ENCODE data around the gene SIAH3.

The SIAH3 gene

DNA sequence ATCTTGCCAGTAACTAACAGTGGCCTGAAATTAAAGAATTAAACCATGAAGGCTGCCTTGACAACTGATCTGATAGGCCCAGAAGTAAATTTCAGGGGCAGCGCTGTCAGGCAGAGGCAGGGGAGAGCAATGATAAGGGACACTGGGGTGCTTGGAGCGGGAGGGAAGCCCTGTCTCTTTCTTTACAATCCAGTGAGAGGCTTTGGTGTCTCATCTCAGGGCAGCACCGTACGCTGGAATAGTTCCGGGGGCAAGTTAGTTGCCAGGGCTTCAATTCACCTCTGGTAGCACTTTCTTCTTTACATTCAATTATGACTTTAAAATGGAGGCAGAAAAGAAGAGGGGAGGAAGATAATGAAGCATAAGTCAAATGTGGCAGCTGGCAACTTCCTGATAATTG, 74.8 kb downstream of the SIAH3 start:
- TF ChIP-seq, protein P1, sequence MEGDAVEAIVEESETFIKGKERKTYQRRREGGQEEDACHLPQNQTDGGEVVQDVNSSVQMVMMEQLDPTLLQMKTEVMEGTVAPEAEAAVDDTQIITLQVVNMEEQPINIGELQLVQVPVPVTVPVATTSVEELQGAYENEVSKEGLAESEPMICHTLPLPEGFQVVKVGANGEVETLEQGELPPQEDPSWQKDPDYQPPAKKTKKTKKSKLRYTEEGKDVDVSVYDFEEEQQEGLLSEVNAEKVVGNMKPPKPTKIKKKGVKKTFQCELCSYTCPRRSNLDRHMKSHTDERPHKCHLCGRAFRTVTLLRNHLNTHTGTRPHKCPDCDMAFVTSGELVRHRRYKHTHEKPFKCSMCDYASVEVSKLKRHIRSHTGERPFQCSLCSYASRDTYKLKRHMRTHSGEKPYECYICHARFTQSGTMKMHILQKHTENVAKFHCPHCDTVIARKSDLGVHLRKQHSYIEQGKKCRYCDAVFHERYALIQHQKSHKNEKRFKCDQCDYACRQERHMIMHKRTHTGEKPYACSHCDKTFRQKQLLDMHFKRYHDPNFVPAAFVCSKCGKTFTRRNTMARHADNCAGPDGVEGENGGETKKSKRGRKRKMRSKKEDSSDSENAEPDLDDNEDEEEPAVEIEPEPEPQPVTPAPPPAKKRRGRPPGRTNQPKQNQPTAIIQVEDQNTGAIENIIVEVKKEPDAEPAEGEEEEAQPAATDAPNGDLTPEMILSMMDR (IDR thresholded peaks at IDR 0.05; ENCODE audit: low read length), result no peak
- TF ChIP-seq EZH2phosphoT487 (IDR thresholded peaks at IDR 0.05; ENCODE audit: low read length) (no peak), EZH2 (optimal IDR thresholded peaks at IDR 0.05; ENCODE audit: low read depth, low read length) (no peak)
- H3F3A ChIP-seq (ENCODE audit: insufficient read depth, low read length), result no peaks in the 10 kb centered on the region

DNA sequence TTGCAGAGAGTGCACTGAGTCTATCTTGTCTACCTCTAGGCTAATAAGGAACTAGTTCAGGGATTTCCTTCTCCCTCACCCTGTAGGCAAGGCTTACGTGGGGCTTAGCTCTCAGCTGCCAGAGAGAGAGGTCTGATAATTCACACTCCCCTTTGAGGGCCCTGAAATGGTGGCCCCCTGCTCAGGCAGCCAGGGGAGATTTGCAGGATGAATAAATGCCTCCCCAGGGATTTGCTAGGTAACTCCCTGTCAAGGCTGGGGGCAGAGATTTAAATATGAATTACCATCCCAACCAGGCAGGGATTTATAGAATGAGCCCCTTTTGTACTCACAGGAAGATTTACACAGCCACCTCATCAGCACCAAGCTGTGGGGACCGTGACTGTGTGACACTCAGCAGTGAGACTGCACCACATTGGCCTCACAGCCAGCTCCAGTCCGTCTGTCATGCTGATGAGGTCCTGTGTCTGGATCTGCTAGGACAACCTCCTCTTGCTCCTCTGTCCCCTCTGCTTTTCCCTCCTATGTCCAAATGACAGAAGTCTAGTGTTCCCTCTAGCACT, 76.1 kb downstream of the SIAH3 start:
- H3K36me3 ChIP-seq (replicated peaks; ENCODE audit: insufficient read depth, low read length), result no peaks in the 10 kb centered on the region
- TF ChIP-seq, protein P1 (IDR thresholded peaks at IDR 0.05; ENCODE audit: low read length), result no peak

More for the DNA sequence above, 74.8 kb downstream of the SIAH3 start:
- Histone ChIP-seq H3K4me1 (ENCODE audit: low read length) (no peaks in the 10 kb centered on the region), H3K4me2 (ENCODE audit: low read depth, low read length) (no peak overlapping the region), H2AFZ (ENCODE audit: low read length) (no peak overlapping the region), H3K79me2 (ENCODE audit: low read length) (no peaks in the 10 kb centered on the region), H3K9ac (ENCODE audit: low read length) (no peak overlapping the region), H3K4me3 (ENCODE audit: low read length) (no peak overlapping the region), H3K27ac (ENCODE audit: low read length) (no peak overlapping the region), H3K36me3 (replicated peaks; ENCODE audit: insufficient read depth, low read length) (no peaks in the 10 kb centered on the region), H4K20me1 (ENCODE audit: insufficient read depth, low read length) (no peaks in the 10 kb centered on the region), H3K27me3 (replicated peaks; ENCODE audit: insufficient read depth, low read length) (no peaks in the 10 kb centered on the region), H3K9me2 (replicated peaks; ENCODE audit: insufficient read depth, low read length) (no peaks in the 10 kb centered on the region), H3K9me3 (replicated peaks; ENCODE audit: insufficient read depth, low read length) (no peaks in the 10 kb centered on the region)
- DNase-seq, result no peak

DNA sequence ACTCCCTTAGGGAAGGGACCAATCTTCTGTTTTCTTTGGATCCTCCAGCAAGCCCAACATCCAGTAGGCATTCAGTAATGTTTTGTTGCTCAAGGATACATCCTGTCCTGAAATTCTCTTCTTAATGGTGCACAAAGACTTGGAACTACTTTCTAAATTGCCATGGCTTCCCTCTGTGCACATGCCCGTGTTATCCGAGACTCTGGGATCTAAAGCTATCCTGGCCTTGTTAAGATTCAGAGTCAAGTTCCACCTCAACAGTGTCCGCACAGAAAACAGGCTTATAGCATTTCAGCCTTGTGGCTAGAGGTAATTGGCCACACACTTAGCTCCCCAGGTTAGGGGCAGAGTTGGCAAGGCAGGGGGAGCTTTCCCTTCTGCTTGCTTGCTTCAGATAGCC, 77.6 kb downstream of the SIAH3 start:
- H4K20me1 ChIP-seq (ENCODE audit: insufficient read depth, low read length), result no peaks in the 10 kb centered on the region
- H3K9me3 ChIP-seq (replicated peaks; ENCODE audit: insufficient read depth, low read length), result no peaks in the 10 kb centered on the region
- TF ChIP-seq EZH2 (optimal IDR thresholded peaks at IDR 0.05; ENCODE audit: low read depth, low read length) (no peak), EZH2phosphoT487 (IDR thresholded peaks at IDR 0.05; ENCODE audit: low read length) (no peak)
- TF ChIP-seq, protein P1 (IDR thresholded peaks at IDR 0.05; ENCODE audit: low read length), result no peak
- no peaks in the 10 kb centered on the region for H3K36me3 ChIP-seq (replicated peaks; ENCODE audit: insufficient read depth, low read length)
- H3K9me2 ChIP-seq (replicated peaks; ENCODE audit: insufficient read depth, low read length), result no peaks in the 10 kb centered on the region
- H3K4me3 ChIP-seq (ENCODE audit: low read length), result no peak overlapping the region
- no peak overlapping the region for H3K27ac ChIP-seq (ENCODE audit: low read length)
- no peak overlapping the region for H2AFZ ChIP-seq (ENCODE audit: low read length)
- no peak for DNase-seq
- no peaks in the 10 kb centered on the region for H3K79me2 ChIP-seq (ENCODE audit: low read length)
- no peak overlapping the region for H3K9ac ChIP-seq (ENCODE audit: low read length)
- H3K4me1 ChIP-seq (ENCODE audit: low read length), result no peaks in the 10 kb centered on the region
- H3K4me2 ChIP-seq (ENCODE audit: low read depth, low read length), result no peak overlapping the region
- no peaks in the 10 kb centered on the region for H3F3A ChIP-seq (ENCODE audit: insufficient read depth, low read length)
- no peaks in the 10 kb centered on the region for H3K27me3 ChIP-seq (replicated peaks; ENCODE audit: insufficient read depth, low read length)

More for the DNA sequence above, 76.1 kb downstream of the SIAH3 start:
- H3K79me2 ChIP-seq (ENCODE audit: low read length), result no peaks in the 10 kb centered on the region
- no peak overlapping the region for H3K4me2 ChIP-seq (ENCODE audit: low read depth, low read length)
- no peak overlapping the region for H3K9ac ChIP-seq (ENCODE audit: low read length)
- no peak overlapping the region for H3K27ac ChIP-seq (ENCODE audit: low read length)
- H3F3A ChIP-seq (ENCODE audit: insufficient read depth, low read length), result no peaks in the 10 kb centered on the region
- no peaks in the 10 kb centered on the region for H3K27me3 ChIP-seq (replicated peaks; ENCODE audit: insufficient read depth, low read length)
- no peak for DNase-seq
- H4K20me1 ChIP-seq (ENCODE audit: insufficient read depth, low read length), result no peaks in the 10 kb centered on the region
- H3K9me2 ChIP-seq (replicated peaks; ENCODE audit: insufficient read depth, low read length), result no peaks in the 10 kb centered on the region
- H3K9me3 ChIP-seq (replicated peaks; ENCODE audit: insufficient read depth, low read length), result no peaks in the 10 kb centered on the region
- no peak overlapping the region for H3K4me3 ChIP-seq (ENCODE audit: low read length)
- no peak overlapping the region for H2AFZ ChIP-seq (ENCODE audit: low read length)
- H3K4me1 ChIP-seq (ENCODE audit: low read length), result no peaks in the 10 kb centered on the region
